HepG2 (cell line): ENCODE data around the gene GMPPB. TPM values are rescaled to one million over a fixed set of nuclear protein-coding genes. Genes with fewer than 3 reads are reported as not detected.

Experiments
- ARNTL ChIP-seq: sonication (generic); formaldehyde crosslinking; IDR thresholded peaks from 2 replicates; pipeline ENCODE4 v1.4.0; 2020; ENCODE audit warnings: mild to moderate bottlenecking, missing genetic modification reagents
- BCLAF1 ChIP-seq: fragments of 450-650 bp; IDR thresholded peaks from 2 replicates; pipeline ENCODE4 v1.6.1; 2017; ENCODE audit warnings: mild to moderate bottlenecking
- BRD4 ChIP-seq: sonication (generic); formaldehyde crosslinking; IDR thresholded peaks from 2 replicates; pipeline ENCODE4 v1.4.0; 2020; ENCODE audit warnings: missing genetic modification reagents
- EP300 ChIP-seq, 3 experiments: sonication (generic) in 1 of 3; formaldehyde crosslinking in 1 of 3; IDR thresholded peaks; 2 replicates each; pipeline versions ENCODE4 v1.5.1 to v1.6.1; 2011 to 2020; ENCODE audit warnings: low read depth in 2 of 3, low read length in 2 of 3, borderline replicate concordance in 1 of 3, improper control_type of control experiment in 1 of 3, mild to moderate bottlenecking in 1 of 3, missing genetic modification reagents in 1 of 3, moderate library complexity in 1 of 3
- GATAD2A ChIP-seq: IDR thresholded peaks from 2 replicates; pipeline ENCODE4 v1.6.1; 2016
- GFI1 ChIP-seq: sonication (generic); formaldehyde crosslinking; IDR thresholded peaks from 2 replicates; pipeline ENCODE4 v1.5.0; 2020; ENCODE audit warnings: missing genetic modification reagents, mild to moderate bottlenecking, borderline replicate concordance
- HDAC2 ChIP-seq: sonication (generic); formaldehyde crosslinking; IDR thresholded peaks from 2 replicates; pipeline ENCODE4 v1.4.0; 2020; ENCODE audit warnings: missing genetic modification reagents
- HNRNPUL1 ChIP-seq: fragments of 200-400 bp; formaldehyde crosslinking; IDR thresholded peaks from 2 replicates; pipeline ENCODE4 v1.6.1; 2017; ENCODE audit warnings: low read depth, mild to moderate bottlenecking, low read length, moderate library complexity
- NFYB ChIP-seq: sonication (generic); formaldehyde crosslinking; IDR thresholded peaks from 2 replicates; pipeline ENCODE4 v1.4.0; 2020; ENCODE audit warnings: missing genetic modification reagents
- SALL1 ChIP-seq: sonication (generic); formaldehyde crosslinking; IDR thresholded peaks from 2 replicates; pipeline ENCODE4 v1.8.0; 2022; ENCODE audit warnings: mild to moderate bottlenecking, missing genetic modification reagents
- ZFY ChIP-seq: sonication (generic); formaldehyde crosslinking; IDR thresholded peaks from 2 replicates; pipeline ENCODE4 v1.4.0; 2020; ENCODE audit warnings: missing genetic modification reagents
- ZNF235 ChIP-seq: sonication (generic); formaldehyde crosslinking; IDR thresholded peaks from 2 replicates; pipeline ENCODE4 v1.8.1; 2023; ENCODE audit warnings: mild to moderate bottlenecking, missing genetic modification reagents, borderline replicate concordance
- ZNF562 ChIP-seq: sonication (generic); formaldehyde crosslinking; IDR thresholded peaks from 2 replicates; pipeline ENCODE4 v1.8.0; 2022; ENCODE audit warnings: missing genetic modification reagents, borderline replicate concordance
- ZNF629 ChIP-seq: sonication (generic); formaldehyde crosslinking; conservative IDR thresholded peaks from 2 replicates; pipeline ENCODE4 v1.5.0; 2020; ENCODE audit warnings: missing genetic modification reagents
- polyA plus RNA-seq, 8 experiments: library from polyadenylated mRNA; depleted of rRNA in 3 of 8; stranded (reverse) in 7 of 8; unstranded in 1 of 8; fragments of >200 nt; fragmentation: Illumina TruSeq in 4 of 8; extraction: Trizol in 4 of 8; gene quantifications; 2 replicates each; pipeline versions ENCODE4 v1.2.1 to v1.2.3, GENCODE V29; 2011 to 2016; ENCODE audit warnings: low read depth in 4 of 8, missing spikeins in 1 of 8, mixed read lengths in 1 of 8; ENCODE audit not compliant: insufficient read depth in 1 of 8
- total RNA-seq, 5 experiments: library from RNA; depleted of rRNA; stranded (reverse); fragments of >200 nt; fragmentation: Illumina TruSeq; extraction: Trizol; gene quantifications; 2 replicates each; pipeline ENCODE4 v1.2.3, GENCODE V29; 2016; ENCODE audit warnings: low read depth in 1 of 5
- TF ChIP-seq, protein P1 (sequence below): sonication (generic); formaldehyde crosslinking; IDR thresholded peaks from 2 replicates; pipeline ENCODE4 v1.5.1; 2020; ENCODE audit warnings: missing genetic modification reagents, mild to moderate bottlenecking, borderline replicate concordance
- TF ChIP-seq, protein P2 (sequence below): IDR thresholded peaks from 2 replicates; pipeline ENCODE4 v1.6.1; 2016
- TF ChIP-seq, protein P3 (sequence below): sonication (generic); formaldehyde crosslinking; IDR thresholded peaks from 2 replicates; pipeline ENCODE4 v1.4.0; 2020; ENCODE audit warnings: missing genetic modification reagents, borderline replicate concordance
- TF ChIP-seq, protein P4 (sequence below): fragments of 450-650 bp; IDR thresholded peaks from 2 replicates; pipeline ENCODE4 v1.6.1; 2016

Gene GMPPB
- total and polyA plus RNA-seq, 2 of the 13 experiments (the other 11 are each of a cell fraction or from before 2014, with no cell fraction given) = 6.5 to 23.1 TPM

- TF ChIP-seq BCLAF1 (no peak), HNRNPUL1 (no peak), NFYB (no peak), GATAD2A (peak; percentile 87), HDAC2 (CRISPR knock-in tag) (no peak; the same call in 1 of the 2 replicates), ZNF235 (CRISPR knock-in tag) (peak; percentile 26; the same call in 1 of the 2 replicates), GFI1 (CRISPR knock-in tag) (no peak; the same call in 1 of the 2 replicates), ZNF629 (CRISPR knock-in tag) (peak; percentile 5; the same call in 1 of the 2 replicates), BRD4 (CRISPR knock-in tag) (0 out of 2 replicates have a peak, but pooled peaks have one; percentile 30), EP300 (IDR thresholded peaks at IDR 0.05; ENCODE audit: low read depth in 2 of 2, low read length in 2 of 2) (peak in 1 of 2 experiments; percentile 75; a peak in 2 of 4 replicates), EP300 (CRISPR knock-in tag; IDR thresholded peaks at IDR 0.05; ENCODE audit: borderline replicate concordance) (no peak; the same call in 1 of the 2 replicates), ZFY (peak; percentile 52), SALL1 (peak; percentile 25), ARNTL (CRISPR knock-in tag) (peak; percentile 68; the same call in 1 of the 2 replicates), ZNF562 (no peak)
- TF ChIP-seq, protein P1, sequence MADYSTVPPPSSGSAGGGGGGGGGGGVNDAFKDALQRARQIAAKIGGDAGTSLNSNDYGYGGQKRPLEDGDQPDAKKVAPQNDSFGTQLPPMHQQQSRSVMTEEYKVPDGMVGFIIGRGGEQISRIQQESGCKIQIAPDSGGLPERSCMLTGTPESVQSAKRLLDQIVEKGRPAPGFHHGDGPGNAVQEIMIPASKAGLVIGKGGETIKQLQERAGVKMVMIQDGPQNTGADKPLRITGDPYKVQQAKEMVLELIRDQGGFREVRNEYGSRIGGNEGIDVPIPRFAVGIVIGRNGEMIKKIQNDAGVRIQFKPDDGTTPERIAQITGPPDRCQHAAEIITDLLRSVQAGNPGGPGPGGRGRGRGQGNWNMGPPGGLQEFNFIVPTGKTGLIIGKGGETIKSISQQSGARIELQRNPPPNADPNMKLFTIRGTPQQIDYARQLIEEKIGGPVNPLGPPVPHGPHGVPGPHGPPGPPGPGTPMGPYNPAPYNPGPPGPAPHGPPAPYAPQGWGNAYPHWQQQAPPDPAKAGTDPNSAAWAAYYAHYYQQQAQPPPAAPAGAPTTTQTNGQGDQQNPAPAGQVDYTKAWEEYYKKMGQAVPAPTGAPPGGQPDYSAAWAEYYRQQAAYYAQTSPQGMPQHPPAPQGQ (CRISPR knock-in tag) = peak; percentile 29; the same call in 1 of the 2 replicates
- TF ChIP-seq, protein P2, sequence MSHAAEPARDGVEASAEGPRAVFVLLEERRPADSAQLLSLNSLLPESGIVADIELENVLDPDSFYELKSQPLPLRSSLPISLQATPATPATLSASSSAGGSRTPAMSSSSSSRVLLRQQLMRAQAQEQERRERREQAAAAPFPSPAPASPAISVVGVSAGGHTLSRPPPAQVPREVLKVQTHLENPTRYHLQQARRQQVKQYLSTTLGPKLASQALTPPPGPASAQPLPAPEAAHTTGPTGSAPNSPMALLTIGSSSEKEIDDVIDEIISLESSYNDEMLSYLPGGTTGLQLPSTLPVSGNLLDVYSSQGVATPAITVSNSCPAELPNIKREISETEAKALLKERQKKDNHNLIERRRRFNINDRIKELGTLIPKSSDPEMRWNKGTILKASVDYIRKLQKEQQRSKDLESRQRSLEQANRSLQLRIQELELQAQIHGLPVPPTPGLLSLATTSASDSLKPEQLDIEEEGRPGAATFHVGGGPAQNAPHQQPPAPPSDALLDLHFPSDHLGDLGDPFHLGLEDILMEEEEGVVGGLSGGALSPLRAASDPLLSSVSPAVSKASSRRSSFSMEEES (CRISPR knock-in tag) = peak; percentile 88
- TF ChIP-seq, protein P3, sequence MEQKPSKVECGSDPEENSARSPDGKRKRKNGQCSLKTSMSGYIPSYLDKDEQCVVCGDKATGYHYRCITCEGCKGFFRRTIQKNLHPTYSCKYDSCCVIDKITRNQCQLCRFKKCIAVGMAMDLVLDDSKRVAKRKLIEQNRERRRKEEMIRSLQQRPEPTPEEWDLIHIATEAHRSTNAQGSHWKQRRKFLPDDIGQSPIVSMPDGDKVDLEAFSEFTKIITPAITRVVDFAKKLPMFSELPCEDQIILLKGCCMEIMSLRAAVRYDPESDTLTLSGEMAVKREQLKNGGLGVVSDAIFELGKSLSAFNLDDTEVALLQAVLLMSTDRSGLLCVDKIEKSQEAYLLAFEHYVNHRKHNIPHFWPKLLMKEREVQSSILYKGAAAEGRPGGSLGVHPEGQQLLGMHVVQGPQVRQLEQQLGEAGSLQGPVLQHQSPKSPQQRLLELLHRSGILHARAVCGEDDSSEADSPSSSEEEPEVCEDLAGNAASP (CRISPR knock-in tag) = peak; percentile 87
- TF ChIP-seq, protein P4, sequence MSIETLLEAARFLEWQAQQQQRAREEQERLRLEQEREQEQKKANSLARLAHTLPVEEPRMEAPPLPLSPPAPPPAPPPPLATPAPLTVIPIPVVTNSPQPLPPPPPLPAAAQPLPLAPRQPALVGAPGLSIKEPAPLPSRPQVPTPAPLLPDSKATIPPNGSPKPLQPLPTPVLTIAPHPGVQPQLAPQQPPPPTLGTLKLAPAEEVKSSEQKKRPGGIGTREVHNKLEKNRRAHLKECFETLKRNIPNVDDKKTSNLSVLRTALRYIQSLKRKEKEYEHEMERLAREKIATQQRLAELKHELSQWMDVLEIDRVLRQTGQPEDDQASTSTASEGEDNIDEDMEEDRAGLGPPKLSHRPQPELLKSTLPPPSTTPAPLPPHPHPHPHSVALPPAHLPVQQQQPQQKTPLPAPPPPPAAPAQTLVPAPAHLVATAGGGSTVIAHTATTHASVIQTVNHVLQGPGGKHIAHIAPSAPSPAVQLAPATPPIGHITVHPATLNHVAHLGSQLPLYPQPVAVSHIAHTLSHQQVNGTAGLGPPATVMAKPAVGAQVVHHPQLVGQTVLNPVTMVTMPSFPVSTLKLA = no peak
These were observed 52.2 kb downstream of the GMPPB start (continued) for GRCh38 chr3:49671291-49672288.
